Suppressor macrophage treated with lipopolysaccharide for 4 hours (primary cell): Measurements from ENCODE around the gene DACT2.

Source experiments
- DNase-seq: peaks from one replicate; pipeline ENCODE4 v3.0.0-alpha.2; 2020

The DACT2 gene

DNA sequence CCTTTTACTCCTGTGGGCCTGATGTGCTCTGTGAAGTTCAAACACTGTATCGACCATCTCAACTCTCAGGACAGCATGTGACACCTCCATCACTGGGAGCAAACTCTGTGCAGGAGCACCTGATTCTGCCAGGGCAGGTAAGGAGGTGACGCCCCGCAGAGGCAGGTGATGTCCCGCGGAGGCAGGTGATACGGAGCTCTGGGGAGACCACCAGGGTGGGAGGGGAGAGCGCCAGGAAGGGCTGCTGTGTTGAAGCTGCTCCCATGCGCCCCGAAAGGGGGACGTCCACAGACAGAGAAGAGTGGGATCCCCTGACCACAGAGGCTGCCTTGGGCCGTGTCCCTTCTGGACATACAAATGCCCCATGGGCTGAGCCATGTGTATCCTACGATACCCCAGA, 58.3 kb downstream of the DACT2 start:
- DNase-seq: no peak

- no peak for DNase-seq
These were observed 59.1 kb downstream of the DACT2 start for GRCh38 chr6:168260420-168260987.

DNA sequence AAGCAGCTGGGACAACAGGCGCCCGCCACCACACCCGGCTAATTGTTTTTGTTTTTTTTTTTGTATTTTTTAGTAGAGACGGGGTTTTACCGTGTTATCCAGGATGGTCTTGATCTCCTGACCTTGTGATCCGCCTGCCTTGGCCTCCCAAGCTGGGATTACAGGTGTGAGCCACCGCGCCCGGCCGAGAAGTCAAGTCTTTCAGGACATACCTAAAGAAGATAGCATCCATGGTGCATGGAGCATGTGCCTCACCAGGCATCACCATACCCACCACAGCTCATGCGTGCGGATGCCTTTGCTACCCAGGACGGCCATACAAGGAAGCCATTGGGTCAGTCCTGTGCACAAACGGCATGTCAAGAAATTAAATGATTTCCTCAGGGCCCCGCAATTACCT, 60.8 kb downstream of the DACT2 start:
- no peak for DNase-seq

DNA sequence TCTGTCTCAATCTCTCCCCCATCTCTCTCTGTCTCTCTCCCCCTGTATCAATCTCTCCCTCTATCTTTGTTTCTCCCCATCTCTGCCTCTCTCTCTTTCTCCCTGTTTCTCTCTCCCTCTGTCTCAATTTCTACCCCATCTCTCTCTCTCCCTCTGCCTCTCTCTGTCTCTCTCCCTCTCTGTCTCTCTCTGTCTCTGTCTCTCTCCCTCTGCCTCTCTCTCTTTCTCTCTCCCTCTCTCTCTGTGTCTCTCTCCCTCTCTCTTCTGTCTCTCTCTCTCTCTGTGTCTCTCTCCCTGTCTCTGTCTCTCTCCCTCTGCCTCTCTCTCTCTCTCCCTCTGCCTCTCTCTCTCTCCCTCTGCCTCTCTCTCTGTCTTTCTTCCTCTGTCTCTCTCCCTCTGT, 62.6 kb downstream of the DACT2 start:
- no peak for DNase-seq
